WERI-Rb-1 (cell line): Measurements from ENCODE around the gene D2HGDH.

Experiments
- DNase-seq: peaks from one replicate; pipeline ENCODE4 v3.0.0-alpha.2; 2020
- H3K27ac ChIP-seq: fragments of 250-450 bp; sonication (Bioruptor Pico); 2 replicates; pipeline ENCODE4 v1.5.1; 2020; ENCODE audit warnings: mild to moderate bottlenecking, moderate library complexity
- H3K27me3 ChIP-seq: fragments of 250-450 bp; sonication (Bioruptor Pico); 2 replicates; pipeline ENCODE4 v1.5.1; 2021; ENCODE audit warnings: mild to moderate bottlenecking, low read depth, moderate library complexity; ENCODE audit not compliant: insufficient read depth, severe bottlenecking
- H3K36me3 ChIP-seq: fragments of 250-450 bp; sonication (Bioruptor Pico); 2 replicates; pipeline ENCODE4 v1.5.1; 2020; ENCODE audit warnings: mild to moderate bottlenecking, moderate library complexity
- H3K4me3 ChIP-seq: 2 replicates; pipeline ENCODE4 v1.5.1; 2011; ENCODE audit warnings: low read depth, mild to moderate bottlenecking, control low read depth, low read length
- H3K9me3 ChIP-seq: fragments of 250-450 bp; sonication (Bioruptor Pico); 2 replicates; pipeline ENCODE4 v1.5.1; 2021; ENCODE audit warnings: mild to moderate bottlenecking, moderate library complexity; ENCODE audit not compliant: severe bottlenecking
- TF ChIP-seq, protein P1 (sequence below): IDR thresholded peaks from 2 replicates; pipeline ENCODE4 v1.5.1; 2011; ENCODE audit warnings: low read depth, mild to moderate bottlenecking, control low read depth, inconsistent platforms, low read length

D2HGDH gene

GRCh38 chr2:241769819-241770184 lies 35.4 kb downstream of the D2HGDH start:
- no peak overlapping the region for H3K27ac ChIP-seq
- no peak for DNase-seq
- TF ChIP-seq, protein P1, sequence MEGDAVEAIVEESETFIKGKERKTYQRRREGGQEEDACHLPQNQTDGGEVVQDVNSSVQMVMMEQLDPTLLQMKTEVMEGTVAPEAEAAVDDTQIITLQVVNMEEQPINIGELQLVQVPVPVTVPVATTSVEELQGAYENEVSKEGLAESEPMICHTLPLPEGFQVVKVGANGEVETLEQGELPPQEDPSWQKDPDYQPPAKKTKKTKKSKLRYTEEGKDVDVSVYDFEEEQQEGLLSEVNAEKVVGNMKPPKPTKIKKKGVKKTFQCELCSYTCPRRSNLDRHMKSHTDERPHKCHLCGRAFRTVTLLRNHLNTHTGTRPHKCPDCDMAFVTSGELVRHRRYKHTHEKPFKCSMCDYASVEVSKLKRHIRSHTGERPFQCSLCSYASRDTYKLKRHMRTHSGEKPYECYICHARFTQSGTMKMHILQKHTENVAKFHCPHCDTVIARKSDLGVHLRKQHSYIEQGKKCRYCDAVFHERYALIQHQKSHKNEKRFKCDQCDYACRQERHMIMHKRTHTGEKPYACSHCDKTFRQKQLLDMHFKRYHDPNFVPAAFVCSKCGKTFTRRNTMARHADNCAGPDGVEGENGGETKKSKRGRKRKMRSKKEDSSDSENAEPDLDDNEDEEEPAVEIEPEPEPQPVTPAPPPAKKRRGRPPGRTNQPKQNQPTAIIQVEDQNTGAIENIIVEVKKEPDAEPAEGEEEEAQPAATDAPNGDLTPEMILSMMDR = no peak
- H3K27me3 ChIP-seq = no peaks in the 10 kb centered on the region
- no peaks in the 10 kb centered on the region for H3K36me3 ChIP-seq
- no peaks in the 10 kb centered on the region for H3K9me3 ChIP-seq
- H3K4me3 ChIP-seq = no peak overlapping the region

GRCh38 chr2:241770185-241770935 lies 35.9 kb downstream of the D2HGDH start:
- TF ChIP-seq, protein P1 = no peak
- H3K4me3 ChIP-seq = no peak overlapping the region
- no peaks in the 10 kb centered on the region for H3K36me3 ChIP-seq
- no peaks in the 10 kb centered on the region for H3K27me3 ChIP-seq
- H3K27ac ChIP-seq = peak overlapping the region; percentile 96
- DNase-seq = no peak
- no peaks in the 10 kb centered on the region for H3K9me3 ChIP-seq

DNA sequence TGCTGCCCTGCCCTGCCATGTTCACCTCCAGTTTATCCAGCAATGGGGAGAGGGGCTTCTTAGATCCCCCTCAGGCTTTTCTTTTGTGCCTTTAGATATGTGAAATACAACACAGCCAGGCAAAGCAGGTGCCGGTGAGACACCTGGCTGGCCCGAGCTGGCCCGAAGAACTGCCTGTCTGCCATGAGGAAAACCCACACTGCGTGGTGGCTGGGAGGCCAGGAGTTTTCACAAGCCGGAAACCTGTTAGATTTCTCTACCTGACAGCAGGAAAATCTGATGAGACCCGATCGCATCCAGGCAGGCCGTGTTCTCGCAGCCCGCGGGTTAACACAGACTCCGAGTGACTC lies 36.5 kb downstream of the D2HGDH start:
- peak overlapping the region; percentile 47 for H3K4me3 ChIP-seq
- DNase-seq = no peak
- no peaks in the 10 kb centered on the region for H3K36me3 ChIP-seq
- TF ChIP-seq, protein P1 = no peak
- no peaks in the 10 kb centered on the region for H3K9me3 ChIP-seq
- peak overlapping the region; percentile 96 for H3K27ac ChIP-seq
- H3K27me3 ChIP-seq = no peaks in the 10 kb centered on the region

DNA sequence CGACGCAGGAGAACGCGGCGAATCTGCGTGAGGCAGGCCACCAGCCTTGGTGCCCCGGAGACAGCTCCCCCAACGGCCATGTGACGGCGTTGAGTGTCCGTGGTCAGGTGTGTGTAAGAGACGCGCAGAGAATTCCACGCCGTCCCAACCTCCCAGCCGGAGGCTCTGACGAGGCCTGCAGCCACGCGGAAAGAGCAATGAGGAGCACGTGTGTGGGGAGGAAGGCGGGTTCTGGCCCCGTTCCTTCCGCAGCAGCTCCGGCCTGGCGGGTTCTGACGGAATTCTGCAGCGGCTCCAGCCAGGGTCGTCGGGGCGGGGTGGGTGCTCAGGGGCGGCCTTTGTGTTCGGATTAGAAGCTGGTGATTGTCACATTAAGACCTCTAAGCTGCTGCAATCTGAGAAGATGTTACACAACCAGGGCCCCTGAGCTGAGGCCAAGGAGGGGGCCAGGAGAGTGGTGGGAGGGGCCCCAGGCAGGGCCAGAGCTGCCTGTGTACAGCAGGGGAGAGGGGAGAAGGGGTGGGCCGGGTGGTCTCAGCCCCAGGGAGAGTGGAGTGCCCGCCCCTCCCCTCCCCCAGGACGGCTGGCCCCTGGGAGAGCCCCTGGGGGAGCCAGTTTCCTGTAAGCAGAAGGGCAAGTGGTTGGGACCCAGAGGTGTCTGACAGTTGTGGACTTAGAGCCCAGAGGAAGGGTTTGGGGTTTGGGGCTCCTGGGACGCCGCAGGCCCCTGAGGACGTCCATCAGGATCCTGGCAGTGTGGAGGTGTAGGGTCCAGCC lies 37.0 kb downstream of the D2HGDH start:
- Histone ChIP-seq H3K27ac (peak overlapping the region; percentile 96), H3K36me3 (no peaks in the 10 kb centered on the region), H3K9me3 (no peaks in the 10 kb centered on the region), H3K27me3 (no peaks in the 10 kb centered on the region), H3K4me3 (peak overlapping the region; percentile 47)
- DNase-seq = peak; percentile 92
- TF ChIP-seq, protein P1 = peak; percentile 45

DNA sequence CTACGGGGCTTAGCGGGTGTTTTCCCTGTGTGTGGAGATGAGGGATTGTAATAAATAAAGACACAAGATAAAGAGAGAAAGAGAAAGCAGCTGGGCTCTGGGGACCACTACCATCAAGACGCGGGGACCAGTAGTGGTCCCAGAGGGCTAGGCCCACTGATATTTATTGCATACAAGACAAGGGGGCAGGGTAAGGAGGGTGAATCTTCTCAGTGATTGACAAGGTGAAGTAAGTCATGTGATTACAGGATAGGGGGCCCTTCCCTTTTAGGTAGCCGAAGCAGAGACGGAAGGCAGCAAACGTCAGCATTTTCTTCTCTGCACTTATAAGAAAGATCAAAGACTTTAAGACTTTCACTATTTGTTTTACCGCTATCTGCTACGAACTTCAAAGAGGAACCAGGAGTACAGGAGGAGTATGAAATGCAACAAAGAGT lies 37.7 kb downstream of the D2HGDH start:
- peak overlapping the region; percentile 96 for H3K27ac ChIP-seq
- DNase-seq = peak; percentile 42
- no peaks in the 10 kb centered on the region for H3K9me3 ChIP-seq
- H3K27me3 ChIP-seq = no peaks in the 10 kb centered on the region
- no peaks in the 10 kb centered on the region for H3K36me3 ChIP-seq
- peak overlapping the region; percentile 47 for H3K4me3 ChIP-seq
- TF ChIP-seq, protein P1 = no peak
